HG03039 (cell line): ENCODE data around the gene SMIM35.

Experiments used
- ATAC-seq: cut with Tn5 transposase; IDR thresholded peaks from one replicate; pipeline ENCODE4 v1.9.1; 2021; ENCODE audit warnings: mild to moderate bottlenecking, moderate library complexity; ENCODE audit not compliant: unreplicated experiment

Gene SMIM35

DNA sequence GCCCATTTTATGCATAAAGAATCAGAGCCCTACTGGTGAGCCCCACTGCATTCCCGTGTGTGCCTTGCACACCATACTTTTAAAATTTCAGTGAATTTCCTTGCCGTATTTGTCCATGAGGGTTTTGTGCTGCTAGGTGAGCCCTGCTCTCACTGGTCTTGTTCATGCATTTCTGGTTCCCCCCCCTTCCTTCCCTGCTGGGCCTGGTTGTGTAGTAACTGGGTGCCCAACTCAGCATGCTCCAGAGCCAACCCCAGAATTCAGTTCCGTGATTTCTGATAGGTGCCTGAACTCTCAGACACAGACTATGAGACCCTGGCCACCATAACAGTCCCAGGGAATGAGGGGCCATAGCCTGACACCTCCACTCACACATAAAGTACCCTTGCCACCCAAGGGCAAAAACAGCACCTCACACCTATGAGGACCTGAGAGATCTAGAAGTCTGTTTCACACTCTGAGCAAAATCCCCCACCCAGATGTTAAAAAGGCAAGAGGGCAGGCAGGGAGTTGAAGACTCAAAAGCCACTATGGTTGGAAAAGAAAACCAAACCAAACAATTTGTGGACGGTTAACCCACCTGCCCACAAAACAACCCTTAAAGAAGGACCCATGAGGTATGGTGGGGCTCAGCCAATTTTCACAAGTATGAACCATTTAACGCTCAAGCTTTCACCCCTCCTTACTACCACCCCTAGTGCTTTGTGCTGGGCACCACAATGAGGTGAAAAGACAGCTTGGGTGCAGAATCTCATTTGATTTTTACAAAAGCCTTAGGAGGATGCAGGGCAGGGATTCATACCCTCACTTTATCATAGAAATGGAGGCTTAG is 117.4 kb downstream of the SMIM35 start:
- ATAC-seq = no peak

DNA sequence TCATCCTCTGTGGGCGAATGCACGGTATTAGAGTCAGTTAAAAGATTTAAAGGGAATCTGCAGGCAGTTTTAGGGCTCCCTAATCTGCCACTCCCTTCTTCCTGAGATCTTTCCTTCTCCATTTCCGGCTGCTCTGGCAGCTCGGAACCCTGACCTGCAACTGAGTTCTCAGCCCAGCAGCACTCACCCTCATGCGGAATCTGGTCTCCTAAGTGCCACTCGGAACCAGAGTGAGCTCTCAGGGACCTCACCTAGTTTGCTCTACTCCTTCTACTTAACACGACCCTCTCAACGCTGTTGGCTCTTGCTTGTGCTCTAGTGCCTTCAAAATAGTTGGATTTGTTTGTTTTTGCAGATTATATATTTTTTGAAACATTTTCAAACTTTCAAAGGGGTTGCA is 119.9 kb downstream of the SMIM35 start:
- ATAC-seq = no peak

DNA sequence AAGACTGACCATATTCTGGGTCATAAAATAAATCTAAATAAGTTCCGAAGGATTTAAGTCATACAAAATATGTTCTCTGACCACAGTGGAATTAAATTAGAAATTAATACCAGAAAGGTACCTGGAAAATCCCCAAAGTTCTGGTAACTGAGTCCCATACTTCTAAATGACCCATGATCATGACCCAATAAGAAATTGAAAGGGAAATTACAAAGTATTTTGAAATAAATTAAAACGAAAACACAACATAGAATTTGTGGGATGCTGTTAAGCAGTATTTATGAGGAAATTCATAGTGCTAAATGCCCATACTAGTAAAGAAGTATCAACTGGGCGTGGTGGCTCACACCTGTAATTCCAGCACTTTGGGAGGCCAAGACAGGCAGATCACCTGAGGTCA is 123.9 kb downstream of the SMIM35 start:
- ATAC-seq = no peak

DNA sequence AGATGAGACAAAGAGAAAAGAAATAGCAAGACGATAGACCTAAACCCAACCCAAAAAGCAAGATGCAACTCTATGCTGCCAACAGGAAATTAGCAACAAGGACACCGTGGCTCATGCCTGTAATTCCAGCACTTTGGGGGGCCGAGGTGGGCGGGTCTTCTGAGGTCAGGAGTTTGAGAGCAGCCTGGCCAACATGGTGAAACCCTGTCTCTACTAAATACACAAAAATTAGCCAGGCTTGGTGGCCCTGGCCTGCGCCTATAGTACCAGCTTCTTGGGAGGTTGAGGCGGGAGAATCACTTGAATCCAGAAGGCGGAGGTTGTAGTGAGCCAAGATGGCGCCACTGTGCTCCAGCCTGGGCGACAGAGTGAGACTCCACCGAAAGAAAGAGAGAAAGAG is 124.9 kb downstream of the SMIM35 start:
- no peak for ATAC-seq

DNA sequence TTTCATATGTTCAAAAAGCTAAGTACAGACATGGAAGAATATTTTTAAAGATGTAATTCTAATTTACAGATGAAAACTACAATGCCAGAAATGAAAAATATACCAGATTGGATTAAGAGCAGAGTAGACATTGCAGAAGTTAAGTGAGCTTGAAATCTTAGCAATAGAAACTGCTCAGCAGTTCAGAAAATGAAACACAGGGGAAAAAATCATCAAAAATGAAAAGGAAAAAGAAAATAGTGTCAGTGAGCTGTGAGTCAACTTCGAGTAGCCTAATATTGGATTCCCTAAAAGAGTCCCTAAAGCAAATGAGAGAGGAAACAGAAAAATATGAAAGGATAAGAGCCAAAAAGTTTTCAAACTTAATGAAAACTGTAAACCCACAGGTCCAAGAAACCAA is 126.4 kb downstream of the SMIM35 start:
- ATAC-seq = no peak

DNA sequence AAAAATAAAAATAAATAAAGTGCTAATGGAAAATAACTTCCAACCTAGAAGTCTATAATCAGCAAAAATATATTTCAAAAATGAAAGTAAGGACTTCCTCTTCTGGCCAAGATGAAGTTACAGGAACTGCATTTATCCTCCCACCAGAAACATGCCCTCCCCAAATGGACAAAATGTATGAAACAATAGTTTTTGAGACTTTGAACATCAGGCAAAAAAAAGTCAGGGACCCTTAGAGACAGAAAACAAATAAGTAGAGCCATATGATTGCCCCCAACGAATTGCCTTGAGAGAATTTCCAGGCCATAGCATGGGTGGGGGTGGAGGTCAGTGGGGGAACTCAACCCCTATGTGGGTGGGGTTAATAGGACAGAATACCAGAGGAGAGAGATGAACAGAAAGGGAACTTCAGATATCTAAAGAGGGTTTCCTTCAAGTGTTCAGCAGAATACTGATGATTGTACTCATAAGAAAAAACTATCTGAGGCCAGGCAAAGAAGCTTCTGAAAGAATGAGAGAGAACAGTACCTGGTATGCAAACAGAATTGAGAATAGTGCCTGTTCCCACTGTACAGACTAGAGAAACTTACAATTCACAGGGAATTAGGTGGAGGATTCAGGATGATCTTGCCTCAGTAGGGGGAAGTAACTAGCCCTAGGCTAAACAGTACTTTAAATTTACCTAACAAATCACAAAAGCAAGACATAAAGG is 127.2 kb downstream of the SMIM35 start:
- no peak for ATAC-seq

DNA sequence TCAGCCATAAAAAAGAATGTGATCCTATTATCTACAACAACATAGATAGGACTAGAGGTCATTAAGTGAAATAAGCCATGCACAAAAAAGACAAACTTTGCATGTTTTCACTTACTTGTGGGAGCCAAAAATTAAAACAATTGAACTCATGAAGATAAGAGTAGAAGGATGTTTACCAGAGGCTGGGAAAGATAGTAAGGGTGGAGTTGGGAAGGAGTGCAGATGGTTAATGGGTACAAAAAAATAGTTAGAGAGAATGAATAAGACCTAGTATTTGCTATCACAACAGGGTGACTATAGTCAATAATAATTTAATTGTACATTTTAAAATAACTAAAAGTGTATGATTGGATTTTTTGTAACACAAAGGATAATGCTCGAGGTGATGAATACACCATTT is 127.8 kb downstream of the SMIM35 start:
- no peak for ATAC-seq
